ELR (cell line): ENCODE data around the gene WSCD2.

Source experiments
- DNase-seq: peaks from one replicate; pipeline ENCODE4 v3.0.0-alpha.2; 2015; ENCODE audit warnings: low read depth

The WSCD2 gene

DNA sequence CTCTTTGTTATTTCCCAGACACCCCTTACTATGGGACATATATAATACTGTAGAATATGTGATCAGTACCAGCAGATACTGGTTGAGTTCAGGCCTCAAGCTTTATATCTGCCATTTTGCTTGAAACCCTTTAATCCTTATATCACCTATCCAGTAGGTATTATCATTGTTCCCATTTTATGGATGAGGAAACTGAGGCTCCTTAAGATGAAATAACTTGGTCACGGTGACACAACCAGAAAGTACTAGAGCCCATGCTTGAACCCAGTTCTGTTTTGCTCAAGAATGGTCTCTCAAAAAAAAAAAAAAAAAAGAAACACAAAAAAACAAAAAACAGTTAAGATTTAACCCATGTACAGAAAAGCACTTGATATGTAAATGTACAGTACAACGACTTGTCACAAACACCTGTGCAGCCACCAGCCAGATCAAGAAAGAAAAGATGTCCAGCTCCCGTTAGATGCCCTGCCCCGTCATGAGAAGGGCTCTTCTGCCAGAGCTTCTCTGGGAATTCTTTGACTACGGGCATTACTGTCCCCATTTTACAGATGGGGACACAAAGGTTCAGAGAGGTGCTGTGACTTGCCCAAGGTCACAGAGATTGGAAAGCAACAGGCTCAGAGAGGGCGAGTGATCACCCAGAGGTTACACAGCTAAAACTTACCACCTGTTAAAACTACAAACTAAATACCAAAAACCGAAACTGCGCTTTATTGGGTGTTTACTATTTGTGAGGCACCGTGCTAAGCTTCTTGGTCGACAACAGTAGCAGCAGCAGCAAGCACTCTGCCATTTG, 669 bp upstream of the WSCD2 start:
- DNase-seq: no peak

DNA sequence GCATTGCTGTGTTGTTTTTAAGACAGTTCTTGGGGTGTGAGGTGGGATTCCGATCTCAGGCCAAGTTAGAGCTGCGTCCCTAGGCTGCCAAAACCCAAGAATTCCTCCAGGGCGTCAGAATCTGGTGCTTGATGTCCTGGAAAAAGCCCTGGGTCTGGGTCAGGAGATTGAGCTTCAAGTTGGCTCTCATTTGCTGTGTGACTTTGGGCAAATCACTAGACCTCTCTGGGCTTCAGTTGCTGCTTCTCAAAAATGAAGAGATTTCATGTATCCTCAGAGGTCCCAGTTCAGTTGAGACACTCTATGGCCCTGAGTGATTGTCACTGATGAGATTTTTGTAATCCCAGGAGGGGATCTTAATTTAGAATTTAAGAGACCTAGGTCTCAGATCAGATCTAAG, 1.9 kb downstream of the WSCD2 start:
- DNase-seq: no peak

DNA sequence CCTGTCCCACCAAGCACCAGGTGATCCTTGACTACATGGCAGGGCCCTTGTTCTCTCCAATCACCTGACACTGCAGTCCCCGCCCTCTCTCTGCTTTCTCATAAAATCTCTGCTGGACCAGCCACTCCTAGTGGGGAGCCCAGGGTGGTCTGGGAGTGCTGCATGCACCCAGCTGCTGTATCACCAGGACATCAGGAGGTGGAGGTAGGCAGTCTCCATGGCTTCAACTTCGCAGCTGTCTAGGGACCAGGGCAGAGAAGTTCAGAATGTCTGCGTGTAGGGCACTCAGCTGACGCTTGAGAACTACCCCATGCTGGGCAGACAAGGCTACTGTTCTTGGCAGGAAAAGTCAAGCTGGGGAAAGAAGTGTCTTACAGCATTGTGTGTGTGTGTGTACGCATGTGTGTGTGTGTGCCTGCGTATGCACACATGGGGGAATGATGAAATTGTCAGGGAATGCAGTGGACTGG, 2.6 kb downstream of the WSCD2 start:
- DNase-seq: no peak

DNA sequence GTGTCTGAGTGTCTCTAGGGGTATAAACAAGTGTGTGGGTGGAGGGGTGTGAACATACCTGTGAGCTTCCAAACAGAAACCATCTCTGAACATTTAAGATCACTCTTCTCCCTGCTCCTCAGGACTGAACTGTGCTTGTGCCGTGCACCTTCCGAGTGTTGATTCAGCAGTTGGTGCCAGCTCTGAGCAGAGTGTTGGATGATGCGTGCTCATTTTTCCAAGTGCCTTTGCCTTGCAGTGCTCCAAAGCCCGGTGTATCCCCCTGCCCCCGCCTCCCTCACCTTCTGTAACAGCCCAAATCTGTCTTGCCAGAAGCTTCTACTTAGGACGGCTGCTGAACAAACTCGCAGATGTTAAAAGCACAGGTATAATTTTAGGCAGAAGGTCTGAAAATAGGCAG, 4.4 kb downstream of the WSCD2 start:
- DNase-seq: no peak

DNA sequence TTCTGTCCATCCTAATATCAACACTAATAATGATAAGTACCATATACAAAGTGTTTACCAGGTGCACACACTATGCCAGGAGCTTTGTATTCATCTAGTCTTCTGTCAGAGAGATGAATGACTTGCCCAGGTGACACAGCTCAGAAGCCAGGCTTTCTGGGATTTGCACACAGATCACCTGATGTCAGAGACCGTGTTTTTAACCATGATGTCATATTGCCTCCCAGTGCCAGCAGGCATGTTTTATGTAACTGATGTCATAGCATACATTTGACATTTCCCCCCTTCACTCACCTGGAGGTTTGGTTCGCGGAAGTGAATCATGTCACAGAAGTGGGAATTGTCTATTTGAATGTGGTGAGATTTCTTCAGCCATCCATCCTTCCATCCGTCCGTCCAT, 5.7 kb downstream of the WSCD2 start:
- no peak for DNase-seq

DNA sequence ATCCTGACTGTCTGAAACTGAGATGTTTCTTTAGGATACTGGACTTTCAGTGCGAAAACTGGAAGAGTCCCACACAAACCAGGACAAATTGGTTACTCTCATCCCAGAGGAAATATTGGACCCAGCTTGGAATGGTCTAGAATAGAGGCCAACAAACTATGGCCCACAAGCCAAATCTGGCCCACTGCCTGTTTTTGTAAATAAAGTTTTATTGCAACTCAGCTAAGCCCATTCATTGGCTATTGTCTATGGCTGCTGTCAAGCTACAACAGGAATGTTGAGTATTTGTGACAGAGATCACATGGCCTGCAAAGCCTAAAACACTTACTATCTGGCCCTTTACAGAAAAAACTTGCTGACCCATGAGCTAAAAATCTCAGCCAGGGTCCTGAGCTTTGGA, 6.5 kb downstream of the WSCD2 start:
- DNase-seq: no peak

GRCh38 chr12:108136697-108137096, 7.6 kb downstream of the WSCD2 start:
- no peak for DNase-seq

GRCh38 chr12:108139454-108139853, 10.4 kb downstream of the WSCD2 start:
- no peak for DNase-seq

DNA sequence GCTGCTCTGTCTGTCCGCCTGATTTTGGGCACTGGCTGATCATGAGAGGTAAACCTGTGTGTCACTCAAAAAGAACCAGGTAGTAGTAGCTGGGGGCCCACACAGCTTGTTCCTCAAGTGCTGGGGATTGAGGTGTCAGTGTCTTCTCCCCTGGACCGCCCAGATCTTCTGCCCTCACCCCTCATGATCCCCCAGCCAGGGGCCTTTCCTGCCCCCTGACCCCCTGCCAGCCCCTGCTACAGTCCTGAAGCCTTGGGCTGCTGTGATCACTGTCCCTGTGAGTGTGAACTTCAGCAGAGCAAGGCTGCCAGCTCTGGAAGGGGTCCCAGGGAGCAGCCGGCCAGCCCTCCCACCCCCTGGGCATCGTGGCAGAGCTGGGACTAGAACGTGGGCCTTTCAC, 11.4 kb downstream of the WSCD2 start:
- DNase-seq: no peak

DNA sequence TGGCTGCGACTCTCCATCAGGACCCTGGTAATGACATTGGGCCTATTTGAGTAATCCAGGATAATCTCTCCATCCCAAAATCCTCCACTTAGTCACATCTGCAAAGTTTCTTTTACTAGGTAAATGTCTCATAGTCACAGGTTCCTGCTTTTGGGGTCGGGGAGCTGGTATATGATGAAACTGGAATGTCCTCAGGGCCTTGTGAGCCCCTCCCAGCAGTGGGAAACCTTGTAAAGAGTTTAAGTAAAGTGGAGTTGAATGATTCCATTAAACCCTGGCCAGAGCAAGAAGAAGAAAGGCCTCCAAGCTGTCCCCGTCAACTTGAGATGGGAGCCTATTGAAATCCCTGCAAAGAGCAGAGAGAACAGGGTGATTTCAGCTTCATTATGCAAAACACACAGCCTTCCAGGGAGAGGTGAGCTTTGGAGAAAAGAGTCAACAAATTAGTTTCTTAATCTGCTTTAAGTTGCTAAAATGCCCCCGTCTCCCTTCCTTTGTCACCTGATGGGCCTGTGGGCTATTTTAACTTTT, 12.6 kb downstream of the WSCD2 start:
- no peak for DNase-seq

DNA sequence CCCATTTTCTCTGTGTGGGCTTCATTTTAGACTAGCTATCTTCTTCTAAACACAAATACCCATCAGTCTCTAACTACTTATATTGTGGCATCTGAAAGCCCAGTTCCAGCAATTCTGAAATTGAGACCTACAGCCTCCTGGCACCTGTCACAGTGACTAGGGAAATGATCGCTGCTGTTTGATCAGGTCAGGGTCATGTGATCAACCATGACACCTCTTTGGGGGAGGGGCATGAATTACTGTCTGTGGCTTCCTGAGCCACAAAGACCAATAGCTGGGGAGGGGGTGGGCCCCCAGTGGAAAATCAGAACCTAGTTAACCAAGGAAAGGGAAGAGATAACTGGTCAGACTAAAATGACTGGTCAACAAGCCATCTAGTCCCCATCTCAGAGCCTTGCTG, 14.1 kb downstream of the WSCD2 start:
- no peak for DNase-seq

DNA sequence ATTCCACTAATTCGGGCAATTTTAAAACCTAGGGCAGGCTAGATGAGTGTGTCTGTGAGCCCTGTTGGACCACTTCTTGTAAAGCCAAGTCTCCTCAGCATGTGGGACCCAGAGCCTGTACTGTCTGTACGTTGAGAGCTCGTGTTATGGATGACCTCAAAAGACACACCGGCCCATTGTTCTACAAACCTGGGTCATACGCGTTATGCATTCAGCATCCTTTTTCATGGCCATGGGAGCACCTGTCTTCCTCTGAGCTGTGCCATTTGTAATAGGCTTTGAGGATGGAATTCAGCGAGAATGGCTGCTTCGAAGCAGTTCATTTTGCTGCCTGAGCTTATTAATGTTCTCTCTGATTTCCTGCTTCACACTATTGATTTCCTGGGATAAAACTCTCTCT, 15.0 kb downstream of the WSCD2 start:
- DNase-seq: no peak

GRCh38 chr12:108145011-108145410, 15.9 kb downstream of the WSCD2 start:
- no peak for DNase-seq

- DNase-seq: no peak
Observed at GRCh38 chr12:108146035-108146893, 17.2 kb downstream of the WSCD2 start.

DNA sequence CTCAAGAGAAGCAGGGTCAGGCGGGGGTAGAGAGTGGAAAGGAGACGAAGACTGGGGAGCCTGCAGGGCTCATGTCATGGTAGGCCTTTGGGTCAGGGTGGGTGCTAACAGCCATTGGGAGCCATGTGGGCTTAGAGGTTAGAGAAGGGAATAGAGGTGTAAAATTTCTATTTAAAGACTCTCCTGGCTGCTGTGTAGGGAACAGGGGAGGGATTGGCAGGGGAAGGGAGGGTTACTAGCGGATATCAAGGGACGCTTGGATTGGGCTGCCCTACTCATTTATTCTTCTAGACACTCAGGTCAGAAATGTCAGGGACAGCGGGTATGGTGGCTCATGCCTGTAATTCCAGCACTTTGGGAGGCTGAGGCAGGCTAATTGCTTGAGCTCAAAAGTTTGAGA, 18.2 kb downstream of the WSCD2 start:
- DNase-seq: no peak

DNA sequence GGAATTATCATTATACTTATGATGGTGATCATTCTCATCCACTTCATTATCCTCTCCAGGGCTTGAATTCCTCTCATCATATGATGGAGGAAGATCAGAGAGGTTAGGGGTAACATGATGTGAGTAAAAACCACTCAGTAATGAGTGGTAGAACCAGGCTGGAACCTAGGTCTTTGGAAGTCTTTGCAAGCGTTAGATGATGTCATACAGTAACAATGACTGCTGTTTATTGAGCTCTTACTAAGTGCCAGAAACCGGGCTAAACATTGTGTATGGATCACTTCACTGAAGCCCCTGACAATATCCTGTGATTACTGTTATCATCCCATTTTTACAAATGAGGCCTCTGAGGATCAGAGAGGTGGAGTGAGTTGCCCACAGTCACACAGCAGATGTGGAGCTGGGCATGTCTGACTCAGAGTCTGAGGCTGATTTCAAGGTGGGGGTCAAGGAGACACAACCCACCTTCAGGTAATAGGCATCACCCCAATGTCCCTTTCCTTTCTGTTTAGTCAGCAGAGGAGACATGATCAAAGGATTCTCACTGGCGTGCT, 19.5 kb downstream of the WSCD2 start:
- no peak for DNase-seq

GRCh38 chr12:108150436-108150835, 21.3 kb downstream of the WSCD2 start:
- no peak for DNase-seq

DNA sequence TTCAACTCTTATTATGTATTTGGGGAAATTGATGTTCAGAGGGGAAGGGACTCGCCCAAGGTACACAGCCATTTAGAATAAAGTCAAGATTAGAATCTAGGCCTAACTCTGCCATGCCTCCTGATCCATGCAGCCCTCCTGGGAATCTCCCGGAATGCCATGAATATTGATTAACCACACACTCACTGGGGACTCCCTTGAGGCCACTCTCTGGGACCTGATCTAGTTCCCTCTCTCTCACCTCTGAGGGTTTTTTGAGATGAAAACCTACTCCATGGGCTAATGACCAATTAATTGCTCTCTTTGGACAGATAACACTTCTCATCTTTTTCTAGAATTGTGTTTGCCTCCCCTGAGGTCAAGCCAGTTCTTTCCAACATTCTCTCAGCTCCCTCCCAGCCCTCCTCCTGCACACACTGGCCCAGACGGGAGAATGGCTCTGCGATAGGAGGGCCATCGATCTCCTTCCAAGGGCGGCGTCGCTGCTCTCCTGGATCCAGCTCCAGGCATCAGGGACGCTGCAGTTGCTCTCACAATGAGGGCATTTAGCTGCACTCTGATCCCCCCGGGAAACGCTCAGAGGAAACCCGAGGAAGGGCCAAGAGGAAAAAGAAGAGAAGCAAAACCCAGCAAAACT, 22.6 kb downstream of the WSCD2 start:
- DNase-seq: no peak

DNA sequence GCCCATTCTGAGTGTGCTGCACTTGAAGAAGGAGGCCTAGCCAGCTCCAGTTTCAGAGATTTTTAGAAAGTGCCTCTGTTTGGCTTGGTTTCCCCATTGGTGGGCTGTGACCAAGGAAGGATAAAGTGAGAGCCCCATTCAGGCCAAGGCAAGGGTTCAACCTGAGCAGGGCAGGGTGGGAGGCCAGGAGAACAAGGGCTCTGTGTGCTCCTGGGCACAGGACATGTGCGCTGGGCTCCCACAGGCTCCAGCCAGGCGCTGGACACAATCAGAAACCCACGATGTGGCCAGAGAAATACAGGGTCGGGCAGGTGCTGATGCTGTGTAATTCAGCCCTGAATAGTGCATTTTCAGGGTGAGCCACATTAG, 23.1 kb downstream of the WSCD2 start:
- DNase-seq: no peak

GRCh38 chr12:108156717-108157116, 27.6 kb downstream of the WSCD2 start:
- DNase-seq: no peak

DNA sequence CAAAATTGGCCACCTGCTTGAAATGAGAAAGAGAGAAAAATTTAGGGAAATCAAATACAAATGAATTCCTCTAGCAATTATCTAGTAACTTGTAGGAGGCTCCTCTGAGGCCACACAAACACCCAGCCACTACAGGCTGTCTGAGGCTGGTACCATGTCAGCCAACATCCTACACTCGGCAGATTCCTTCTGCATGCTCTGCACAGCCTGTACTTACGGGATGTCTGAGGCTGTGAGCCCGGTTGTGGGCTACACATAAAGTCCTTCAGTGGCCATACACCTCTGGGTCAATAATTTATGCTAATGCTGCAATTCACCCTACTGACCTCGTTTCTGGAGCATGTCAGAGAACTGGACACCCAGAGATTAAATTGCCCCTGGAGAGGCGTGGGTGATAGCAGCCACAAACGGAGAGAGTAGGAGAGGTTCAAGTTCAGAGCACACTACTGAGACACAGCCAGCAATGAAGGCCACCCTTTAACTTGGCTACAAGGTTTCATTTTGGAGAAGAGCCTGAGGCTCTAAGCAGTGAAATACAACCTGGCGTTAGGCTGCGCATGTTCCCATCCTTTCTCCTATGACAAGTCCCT, 28.9 kb downstream of the WSCD2 start:
- DNase-seq: no peak

DNA sequence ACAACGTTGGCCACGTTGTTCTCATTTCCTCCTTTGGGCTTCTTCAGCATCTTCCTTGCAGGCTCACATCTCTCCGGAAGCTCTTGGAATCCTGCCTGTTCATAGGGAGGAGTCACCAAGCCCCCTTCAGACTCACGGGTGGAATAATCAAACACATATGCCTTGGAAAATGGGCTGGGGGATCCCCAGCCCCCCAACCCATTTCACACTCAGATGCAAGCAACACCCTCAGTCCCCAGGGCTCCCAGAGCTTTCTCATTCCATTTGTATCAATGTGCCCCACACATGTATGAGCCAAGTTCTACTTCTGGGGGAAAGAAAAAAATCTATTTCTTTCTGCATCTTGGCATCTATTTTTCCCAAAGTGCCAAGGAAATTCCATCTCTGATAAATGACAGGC, 33.1 kb downstream of the WSCD2 start:
- DNase-seq: no peak
